ENCODE results near the gene IFNLR1. TPM values are rescaled to one million over a fixed set of nuclear protein-coding genes. Genes with fewer than 3 reads are reported as not detected.
A peak's percentile ranks its signal among the peaks of the same experiment; 100 is the strongest.

IFNLR1 gene
- total and polyA plus RNA-seq, 9 of the 15 experiments (the other 6 are each of a cell fraction or from before 2014, with no cell fraction given), result not detected

GRCh38 chr1:24149866-24150233 lies 37.2 kb downstream of the IFNLR1 start (continued):
- TF ChIP-seq ZBTB26 (CRISPR knock-in tag; IDR thresholded peaks at IDR 0.05) (no peak), KAT8 (IDR thresholded peaks at IDR 0.05; ENCODE audit: low read depth) (no peak), ZC3H11A (IDR thresholded peaks at IDR 0.05; ENCODE audit: low read depth, low read length) (no peak), NFE2L1 (tag; IDR thresholded peaks at IDR 0.05; ENCODE audit: borderline replicate concordance, low read depth) (no peak), ZEB2 (IDR thresholded peaks at IDR 0.05) (no peak), ARID2 (IDR thresholded peaks at IDR 0.05) (no peak), SP2 (IDR thresholded peaks at IDR 0.05; ENCODE audit: extremely low read depth, low read depth, low read length, poor library complexity, severe bottlenecking) (no peak), ZNF316 (IDR thresholded peaks at IDR 0.05) (peak; percentile 36), ZNF184 (CRISPR knock-in tag; IDR thresholded peaks at IDR 0.05) (no peak), RERE (CRISPR knock-in tag; IDR thresholded peaks at IDR 0.05; ENCODE audit: borderline replicate concordance) (no peak), BDP1 (IDR thresholded peaks at IDR 0.05; ENCODE audit: insufficient read depth, insufficient read length) (no peak), ZNF707 (CRISPR knock-in tag; conservative IDR thresholded peaks at IDR 0.05) (no peak), FOXA3 (CRISPR knock-in tag; conservative IDR thresholded peaks at IDR 0.05 in 1 of 2, IDR thresholded peaks at IDR 0.05 in 1 of 2) (no peak), DIDO1 (tag; IDR thresholded peaks at IDR 0.05; ENCODE audit: low read depth) (no peak), MYBL2 (IDR thresholded peaks at IDR 0.05; ENCODE audit: low read depth) (no peak), MYBL2 (CRISPR knock-in tag; IDR thresholded peaks at IDR 0.05; ENCODE audit: borderline replicate concordance) (no peak), L3MBTL2 (IDR thresholded peaks at IDR 0.05) (no peak), ATF1 (CRISPR knock-in tag; IDR thresholded peaks at IDR 0.05) (no peak), ATF1 (tag; IDR thresholded peaks at IDR 0.05) (peak; percentile 44; the same call in 1 of the 2 replicates), YY1 (IDR thresholded peaks at IDR 0.05; ENCODE audit: borderline replicate concordance in 1 of 3, control insufficient read depth in 1 of 3, extremely low read depth in 1 of 3, insufficient read depth in 3 of 3, insufficient read length in 1 of 3, insufficient replicate concordance in 2 of 3, low read depth in 1 of 3, low read length in 2 of 3) (peak in 1 of 3 experiments; percentile 45), ZNF224 (CRISPR knock-in tag; IDR thresholded peaks at IDR 0.05) (no peak), TEAD2 (tag; IDR thresholded peaks at IDR 0.05) (no peak), EP400 (IDR thresholded peaks at IDR 0.05) (no peak), FOXP1 (CRISPR knock-in tag; IDR thresholded peaks at IDR 0.05) (no peak), HNRNPK (IDR thresholded peaks at IDR 0.05; ENCODE audit: low read depth, low read length, poor library complexity, severe bottlenecking) (no peak), XRCC3 (IDR thresholded peaks at IDR 0.05) (no peak)

Measured in K562 (cell line).